CD4-positive, alpha-beta T cell treated with Interleukin-2 at 100 ng/mL for 4 hours (primary cell): ENCODE data around the gene RNF186.
"Not testable (repeated sequence)": the region's sequence is repeated elsewhere in the genome, so short reads cannot be mapped to it uniquely, and the experiment has no call there.

ENCODE experiments used
- DNase-seq: peaks from one replicate; pipeline ENCODE4 v3.0.0-alpha.2; 2020; ENCODE audit warnings: low spot score

RNF186 gene

DNA sequence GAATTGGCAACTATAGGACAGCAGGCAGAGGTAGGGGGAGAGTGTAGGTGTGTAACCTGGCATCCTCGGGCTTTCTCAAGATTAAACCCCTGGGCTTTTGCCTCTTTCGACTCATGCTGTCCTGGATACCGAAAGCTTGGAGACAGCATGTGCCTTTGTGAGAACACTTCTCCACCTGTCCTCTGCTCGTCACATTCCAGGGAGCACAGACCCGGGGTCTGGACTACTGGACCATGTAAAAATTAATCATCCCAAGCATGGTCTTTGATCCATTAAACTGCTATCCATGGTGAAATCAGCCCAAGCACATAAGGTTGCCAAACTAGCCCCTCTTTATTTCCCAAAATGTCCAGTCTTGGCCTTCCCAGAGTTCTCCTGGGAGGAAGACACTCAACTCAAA is 9.0 kb upstream of the RNF186 start:
- no peak for DNase-seq

DNA sequence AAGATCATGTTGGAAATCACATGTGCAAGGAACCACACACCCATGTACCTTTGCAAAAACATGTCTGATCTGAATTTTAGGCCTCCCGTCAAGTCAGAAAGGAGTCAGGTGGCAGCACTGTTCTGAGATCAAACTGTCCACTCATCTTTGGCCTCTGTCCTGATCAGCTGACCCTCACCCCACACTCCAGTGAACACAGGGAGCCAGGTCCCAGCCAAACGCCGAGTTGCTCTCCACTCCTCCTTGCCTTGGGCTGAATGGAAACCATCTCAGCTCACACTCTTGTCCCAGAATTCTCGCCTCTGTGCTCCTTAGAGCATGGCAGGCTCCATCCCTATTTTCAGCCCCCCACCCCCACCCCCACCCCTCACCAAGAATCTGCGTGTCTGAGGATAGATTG is 4.6 kb upstream of the RNF186 start:
- DNase-seq: no peak

DNA sequence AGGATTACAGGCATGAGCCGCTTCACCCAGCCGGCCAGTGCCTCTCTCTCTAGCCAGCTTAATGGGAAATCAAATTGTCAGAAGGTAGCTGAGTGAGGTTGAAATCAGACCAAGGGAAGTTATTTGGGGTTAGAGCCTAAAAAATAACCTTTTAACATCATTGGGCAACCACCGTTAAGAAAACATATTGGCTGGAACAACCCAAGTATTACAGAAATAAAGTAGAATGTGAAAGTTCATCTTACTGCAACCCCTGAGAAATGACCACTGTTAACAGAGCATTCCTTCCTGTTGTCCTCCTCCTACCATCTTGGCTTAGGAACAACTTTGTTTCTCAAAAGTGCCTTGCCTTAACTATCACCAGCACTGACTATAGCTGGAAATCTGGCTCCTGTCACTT is 3.2 kb upstream of the RNF186 start:
- DNase-seq: no peak

DNA sequence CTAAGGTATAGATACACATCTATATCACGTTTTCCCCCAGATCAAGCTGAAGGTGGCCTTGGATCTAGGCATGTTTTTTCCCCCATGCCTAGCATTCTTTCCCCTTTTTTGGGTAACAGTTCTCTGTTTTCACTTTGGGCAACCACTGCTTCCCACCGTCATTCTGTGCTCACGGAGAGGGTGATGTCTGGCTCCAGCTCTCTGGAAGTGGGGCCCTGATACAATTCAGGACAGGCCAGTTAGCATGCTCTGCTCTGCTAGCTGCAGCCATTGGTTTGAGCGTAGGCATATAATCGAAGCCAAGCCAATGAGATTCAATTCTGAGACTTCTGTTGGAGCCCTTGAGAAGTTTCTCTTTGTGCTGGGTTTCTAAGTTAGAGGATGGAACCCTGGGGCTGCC is 2.1 kb upstream of the RNF186 start:
- DNase-seq: no peak

DNA sequence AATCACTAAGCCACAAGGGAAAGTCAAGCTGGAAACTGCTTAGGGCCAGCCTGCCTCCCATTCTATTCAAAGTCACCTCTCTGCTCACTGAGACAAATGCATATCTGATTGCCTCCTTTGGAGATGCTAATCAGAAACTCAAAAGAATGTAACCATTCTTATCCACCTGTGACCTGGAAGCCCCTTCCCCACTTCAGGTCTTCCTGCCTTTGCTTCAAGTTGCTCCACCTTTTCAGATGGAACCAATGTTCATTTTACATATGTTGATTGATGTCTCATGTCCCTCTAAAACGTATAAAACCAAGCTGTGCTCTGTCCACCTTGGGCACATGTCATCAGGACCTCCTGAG is 1.6 kb upstream of the RNF186 start:
- DNase-seq: not testable (repeated sequence)

DNA sequence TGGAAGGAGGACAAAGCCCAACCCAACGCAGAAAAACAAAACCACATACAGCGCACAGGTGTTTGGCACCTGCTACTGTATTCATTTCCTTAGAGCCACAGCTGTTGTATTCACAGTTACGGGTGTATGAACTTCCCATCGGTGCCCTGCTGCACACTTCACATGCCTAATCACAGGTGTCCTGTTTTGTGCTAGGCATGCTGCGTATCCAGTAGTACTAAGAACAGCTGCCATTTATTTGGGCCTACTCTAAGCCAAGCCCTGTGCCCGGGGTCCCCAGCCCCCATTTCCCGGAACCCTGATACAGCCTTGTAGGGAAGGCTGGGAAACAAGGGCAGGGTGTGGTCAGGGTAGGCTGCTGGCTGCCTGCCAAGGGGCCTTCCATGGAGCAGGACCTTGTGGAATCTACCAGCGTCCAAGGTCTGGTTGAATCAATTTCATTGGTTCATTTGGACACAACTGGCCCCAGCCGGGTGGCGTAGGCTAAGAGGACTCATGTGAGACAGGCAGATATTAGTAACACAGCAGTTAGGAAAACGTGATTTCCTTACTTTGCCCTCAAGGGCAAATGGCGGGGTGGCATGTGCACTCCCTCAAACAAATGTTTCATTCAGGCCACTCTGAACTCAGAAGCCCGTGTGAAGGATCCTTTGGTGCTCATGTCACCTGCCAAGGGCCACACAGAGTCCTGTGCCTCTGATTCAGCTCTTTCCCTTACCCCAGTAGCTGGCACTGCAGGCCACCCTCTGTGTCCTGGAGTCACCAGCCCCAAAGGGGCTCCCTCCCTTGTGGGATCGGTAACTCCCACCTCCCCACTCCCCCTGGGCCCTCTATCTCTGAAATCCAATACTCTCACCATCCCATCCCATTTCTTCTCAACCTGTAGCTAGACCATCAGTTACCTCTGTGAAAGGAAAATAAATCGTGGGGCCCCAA is 986 bp upstream of the RNF186 start:
- DNase-seq: no peak

DNA sequence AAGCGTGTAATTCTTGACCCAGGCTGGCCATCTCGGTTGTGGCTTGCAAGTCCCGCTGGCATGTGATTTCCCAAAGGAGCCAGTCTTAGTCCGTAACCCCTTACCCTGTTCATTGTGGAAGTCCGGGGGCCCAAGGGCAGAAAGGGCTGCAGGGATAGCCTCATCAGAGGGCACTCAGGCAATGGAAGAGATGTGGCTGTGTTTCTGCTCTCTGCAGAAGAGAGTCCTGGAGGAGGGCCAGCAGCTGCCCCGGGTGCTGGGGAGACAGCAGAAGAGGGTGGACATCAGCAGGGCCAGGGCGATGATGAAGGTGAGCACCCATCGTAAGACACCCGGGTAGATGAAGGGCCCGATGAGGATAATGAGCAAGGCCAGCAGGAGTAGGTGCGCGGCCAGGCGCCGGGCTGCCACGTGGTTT is 830 bp downstream of the RNF186 start:
- no peak for DNase-seq

DNA sequence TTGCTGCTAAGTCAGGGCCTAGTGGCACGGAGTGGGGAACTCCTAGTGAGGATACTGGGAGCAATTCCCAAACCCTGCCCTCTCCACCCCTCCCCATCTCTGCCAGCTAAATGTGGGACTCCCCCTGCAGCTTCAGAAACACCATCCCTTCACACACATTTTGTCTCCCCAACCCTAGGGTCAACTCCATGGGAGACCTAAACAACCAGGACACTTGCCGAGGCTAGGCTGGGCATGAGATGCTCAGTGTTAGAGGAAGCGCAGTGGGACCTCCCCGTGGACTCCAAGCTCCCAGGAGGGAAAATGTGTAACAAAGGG is 1.5 kb downstream of the RNF186 start:
- no peak for DNase-seq

DNA sequence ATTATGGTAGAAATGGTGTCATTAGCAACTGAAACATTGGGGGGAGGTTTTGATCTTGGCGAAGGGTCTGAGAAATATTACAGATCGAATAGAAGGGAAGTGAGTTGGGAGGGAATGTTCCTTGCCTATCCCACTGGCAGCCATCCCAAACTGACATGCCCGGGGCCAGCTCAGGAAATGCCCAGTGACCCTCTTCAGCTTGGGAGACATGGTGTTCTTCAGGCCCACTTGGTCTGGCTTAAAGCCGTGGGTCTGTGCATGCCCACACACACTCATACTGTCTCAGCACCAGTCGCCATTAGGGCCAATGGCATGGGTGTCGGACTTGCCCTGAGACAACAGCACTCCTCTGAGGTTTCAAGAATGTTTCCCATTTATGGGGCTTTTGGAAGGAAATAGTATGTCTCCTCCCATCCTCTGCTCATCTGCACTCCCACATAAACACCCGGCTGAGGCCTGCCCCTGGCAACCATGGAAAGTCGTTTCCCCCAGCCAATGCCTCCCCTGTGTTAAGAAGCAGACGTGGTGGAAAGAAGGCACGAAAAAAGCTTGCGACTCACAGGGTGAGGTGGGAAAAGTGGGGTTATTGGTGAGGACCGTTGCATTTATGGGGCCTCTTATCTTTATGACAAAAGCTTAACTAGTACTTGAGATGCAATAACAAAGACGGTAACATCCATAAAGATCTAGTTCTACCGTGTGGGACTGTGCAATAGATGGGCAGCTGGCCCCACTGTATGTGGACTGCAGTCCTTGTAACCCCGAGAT is 2.0 kb downstream of the RNF186 start:
- no peak for DNase-seq

DNA sequence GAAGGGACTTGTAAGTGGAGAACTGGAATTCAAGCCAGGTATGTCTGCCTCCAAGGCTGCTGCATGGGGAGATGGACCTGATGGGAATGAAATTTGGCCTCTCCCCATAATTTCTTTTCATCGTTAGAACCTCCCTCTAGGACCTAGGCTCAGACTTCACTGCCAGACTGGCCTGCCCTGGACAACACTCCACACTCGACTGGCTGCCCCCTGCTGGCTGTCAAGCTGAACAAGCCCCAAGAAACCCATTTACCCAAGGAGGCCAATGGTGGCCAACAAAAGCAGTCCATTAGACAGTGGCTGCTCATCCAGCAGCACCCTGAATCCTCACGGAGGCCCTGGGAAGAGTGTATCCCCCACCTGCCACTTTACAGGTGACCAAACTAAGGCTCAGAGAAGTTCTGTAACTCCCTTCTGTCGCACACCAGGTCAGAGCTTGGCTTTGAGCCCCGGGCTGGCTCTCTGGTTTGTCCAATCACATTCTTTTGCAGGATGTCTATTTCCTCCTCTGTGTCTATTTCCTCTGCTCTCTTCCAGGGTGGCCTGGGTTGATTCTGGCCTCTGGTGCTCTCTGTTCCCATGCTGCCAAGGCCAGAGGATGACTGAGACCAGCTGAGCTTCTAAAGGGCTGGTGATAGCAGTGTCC is 3.8 kb downstream of the RNF186 start:
- peak; percentile 49 for DNase-seq

DNA sequence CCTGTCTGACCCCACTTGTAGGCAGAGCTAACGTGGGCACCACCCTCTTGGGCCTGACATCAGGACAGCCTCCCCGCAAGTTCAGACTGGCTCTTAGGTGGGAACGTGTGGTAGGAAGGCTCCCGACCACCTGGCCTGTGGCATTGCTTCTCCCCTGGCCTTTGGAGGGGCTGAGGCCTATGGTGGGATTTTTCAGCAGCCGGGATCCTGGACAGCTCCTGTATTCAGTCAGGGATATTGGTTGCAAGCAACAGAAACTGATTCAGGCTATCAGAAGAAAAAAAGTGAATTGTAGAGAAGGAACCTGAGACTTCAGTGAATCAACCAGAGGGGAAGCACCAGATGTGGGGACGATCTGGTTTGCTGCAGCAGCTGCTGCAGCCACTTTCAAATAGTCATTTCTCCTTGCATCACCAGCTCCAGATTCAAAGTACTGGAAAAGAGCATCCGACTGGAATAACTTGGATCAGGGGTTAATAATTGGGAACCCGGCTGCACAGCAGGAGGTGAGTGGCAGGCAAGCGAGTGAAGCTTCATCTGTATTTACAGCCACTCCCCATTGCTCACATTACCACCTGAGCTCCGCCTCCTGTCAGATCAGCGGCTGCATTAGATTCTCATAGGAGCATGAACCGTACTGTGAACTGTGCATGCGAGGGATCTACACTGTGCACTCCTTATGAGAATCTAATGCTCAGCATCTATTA is 5.9 kb downstream of the RNF186 start:
- DNase-seq: no peak

DNA sequence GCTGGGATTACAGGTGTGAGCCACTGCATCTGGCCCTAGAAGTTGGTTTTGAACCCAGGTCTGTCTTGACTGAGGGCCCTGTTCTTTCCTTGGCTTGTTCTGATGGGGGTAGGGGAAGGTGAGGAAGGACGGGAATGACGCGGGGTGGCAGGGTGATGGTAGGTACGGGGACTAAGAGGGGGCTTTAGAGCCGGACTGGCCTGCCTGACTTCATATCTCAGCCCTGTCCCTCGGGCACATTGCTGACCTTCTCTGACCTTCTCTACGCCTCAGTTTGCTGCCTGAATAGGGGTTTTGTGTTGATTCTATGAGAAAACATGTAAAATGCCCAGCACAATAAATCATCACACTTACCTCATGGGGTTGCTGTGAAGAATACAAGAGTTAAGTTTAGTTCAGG is 6.7 kb downstream of the RNF186 start:
- no peak for DNase-seq

DNA sequence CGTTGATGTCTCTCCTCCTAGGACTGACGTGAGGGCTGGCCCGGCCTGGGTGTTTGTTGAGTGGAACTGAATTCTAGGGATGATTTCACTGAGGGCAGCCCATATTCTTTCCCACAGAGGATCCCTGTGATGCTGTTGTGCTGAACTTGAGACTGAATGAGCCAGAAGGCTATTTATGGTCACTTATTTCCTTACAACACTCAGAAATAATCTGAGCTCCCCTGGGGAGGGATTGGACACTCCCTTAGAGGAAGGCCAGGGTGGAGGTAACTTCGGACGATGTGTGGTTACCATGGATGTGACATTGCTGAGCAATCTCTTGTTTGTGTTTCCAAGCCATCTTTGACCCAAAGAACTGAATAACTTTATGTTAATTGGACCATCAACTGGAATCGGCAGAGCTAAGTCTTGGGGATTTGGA is 10.2 kb downstream of the RNF186 start:
- no peak for DNase-seq

DNA sequence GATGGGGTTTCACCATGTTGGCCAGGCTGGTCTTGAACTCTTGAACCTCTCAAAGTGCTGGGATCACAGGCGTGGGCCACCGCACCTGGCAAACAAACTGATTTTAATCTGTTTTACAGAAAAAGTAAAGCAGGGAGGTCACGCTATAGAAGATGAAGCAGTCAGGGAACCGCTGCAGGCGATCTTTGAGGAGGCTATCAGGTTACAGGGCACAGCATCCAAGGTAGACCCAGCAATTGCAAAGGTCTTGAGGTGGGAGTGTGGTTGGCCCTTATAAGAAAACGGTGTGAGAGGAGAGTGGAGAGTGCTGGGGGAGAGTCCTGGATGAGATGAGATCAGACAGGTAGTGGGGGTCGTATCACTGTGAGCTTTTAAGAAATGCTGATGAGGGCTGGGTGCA is 12.8 kb downstream of the RNF186 start:
- DNase-seq: no peak

DNA sequence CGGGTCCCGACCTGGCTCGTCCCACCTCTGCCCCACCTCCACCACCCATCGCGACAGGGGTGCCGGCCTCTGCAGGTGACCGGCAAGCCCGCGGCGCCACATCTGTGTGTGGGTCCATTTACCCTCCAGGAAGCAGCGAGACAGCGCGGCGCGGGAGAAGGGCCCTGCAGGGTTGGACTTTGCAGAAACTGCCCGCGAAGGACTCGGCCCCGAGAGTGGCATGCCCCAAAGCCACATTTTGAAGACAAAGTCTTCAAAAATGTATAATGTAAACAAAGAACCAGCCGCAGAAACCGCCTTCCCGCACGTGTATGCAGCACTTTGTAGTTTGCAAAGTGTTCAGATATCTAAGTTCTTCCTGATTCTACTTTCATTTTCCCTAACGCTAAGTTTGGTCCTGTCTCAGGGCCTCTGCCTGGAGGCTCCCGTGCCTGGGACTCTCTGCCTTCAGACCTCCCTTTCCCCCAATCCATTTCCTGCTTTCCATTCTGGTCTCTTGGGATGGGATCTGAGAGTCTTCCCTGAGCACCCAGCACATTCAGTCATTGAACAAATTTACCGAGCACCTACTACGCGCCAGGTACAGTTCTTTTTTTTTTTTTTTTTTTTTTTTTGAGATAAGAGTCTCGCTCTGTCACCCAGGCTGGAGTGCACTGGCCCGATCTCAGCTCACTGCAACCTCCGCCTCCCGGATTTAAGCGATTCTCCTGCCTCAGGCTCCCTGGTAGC is 14.8 kb downstream of the RNF186 start:
- peak; percentile 38 for DNase-seq

DNA sequence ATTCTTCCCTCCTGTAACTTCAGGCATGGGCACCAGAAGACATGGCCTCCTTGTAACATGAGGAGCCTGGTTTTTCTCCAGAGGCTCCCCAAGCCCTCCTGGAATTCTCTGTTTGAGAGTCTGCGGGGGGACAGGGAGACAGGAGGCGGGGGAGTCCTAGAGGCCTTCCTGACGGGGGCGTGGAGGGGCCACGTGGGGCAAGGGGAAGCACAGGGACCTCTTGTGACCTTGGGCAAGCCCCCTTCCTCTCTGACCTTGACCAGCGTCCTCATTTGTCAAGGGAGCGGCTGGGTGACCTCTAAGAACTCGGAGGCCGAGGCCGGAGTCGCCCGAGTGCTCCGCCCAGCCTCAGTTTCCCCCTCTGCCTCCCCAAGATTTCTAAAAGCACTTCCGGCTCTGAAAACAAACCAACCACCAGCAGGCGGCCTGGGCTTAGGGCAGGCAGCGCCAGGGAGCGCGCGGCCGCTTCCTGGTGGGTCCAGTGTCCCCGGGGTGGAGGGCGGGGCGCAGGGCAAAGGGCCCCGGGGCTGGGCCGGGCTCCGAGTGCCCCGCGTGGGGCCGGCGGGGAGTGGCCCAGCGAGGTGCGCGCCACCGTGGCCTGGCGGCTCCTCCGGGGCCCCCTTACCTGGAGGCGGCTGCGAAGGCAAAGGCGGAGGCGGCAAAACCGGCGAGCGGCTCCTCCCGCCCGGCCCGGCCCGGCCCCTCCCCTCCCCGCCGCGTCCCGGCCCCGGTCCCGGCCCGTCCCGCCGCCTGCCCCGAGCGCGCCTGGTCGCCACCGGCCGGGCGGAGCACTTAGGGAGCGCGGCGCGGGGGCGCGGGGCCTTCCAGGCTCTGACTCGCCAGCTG is 15.6 kb downstream of the RNF186 start, which contains the start of gene TMCO4:
Gene TMCO4, minus strand, starts transcription at position 687 of the 846 bp plus-strand sequence. CDS start 19,158 bp downstream, outside the sequence.
- peak; percentile 54 for DNase-seq

DNA sequence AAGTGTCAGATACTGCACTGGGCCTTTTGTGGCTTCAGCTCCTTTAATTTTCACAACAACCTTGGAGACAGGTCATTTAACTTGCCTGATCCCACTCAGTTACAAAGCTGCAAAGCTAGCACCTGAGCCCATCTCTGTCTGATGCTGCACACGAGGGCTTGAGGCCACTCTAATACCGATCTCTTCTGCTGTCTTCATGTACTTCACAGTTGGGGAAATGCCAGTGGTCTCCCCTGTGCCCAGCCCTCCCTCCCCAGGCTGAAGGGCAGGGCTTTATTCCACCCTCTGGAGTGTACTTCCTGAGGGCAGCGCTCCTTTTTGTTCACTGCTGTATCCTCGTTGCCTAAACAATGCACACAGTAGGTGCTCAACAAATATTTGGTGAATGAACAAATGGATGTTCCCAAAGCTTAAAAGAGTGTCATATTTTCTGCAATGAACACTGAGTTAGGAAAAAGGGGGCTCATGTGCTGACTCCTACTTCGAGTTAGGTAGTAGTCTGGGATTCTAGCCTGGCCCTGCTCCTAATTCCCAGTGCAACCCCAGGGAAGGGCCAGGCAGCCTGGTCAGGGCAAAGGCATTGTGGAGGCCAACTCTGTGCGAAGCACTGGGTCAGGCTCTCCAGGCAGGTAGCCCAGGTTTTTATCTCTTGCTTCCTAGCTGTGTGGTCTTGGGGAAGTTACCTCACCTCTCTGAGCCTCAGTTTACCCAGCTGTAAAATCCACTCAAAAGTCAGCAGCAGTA is 16.4 kb downstream of the RNF186 start:
- no peak for DNase-seq

DNA sequence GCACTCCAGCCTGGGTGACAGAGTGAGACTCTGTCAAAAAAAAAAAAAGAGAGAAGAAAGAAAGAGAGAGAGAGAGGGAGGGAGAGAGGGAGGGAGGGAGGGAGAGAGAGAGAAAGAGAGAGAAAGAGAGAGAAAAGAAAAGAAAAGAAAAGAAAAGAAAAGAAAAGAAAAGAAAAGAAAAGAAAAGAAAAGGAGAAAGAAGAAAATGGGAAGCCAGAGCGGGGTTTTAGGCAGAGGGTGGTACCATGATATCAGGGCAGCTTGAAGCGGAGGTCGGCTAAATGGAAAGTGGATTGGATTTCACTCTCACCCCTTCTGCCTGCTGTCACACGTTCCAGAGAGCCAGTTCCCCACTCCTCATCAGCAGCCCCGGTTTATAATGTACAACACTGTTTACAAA is 17.3 kb downstream of the RNF186 start:
- no peak for DNase-seq

DNA sequence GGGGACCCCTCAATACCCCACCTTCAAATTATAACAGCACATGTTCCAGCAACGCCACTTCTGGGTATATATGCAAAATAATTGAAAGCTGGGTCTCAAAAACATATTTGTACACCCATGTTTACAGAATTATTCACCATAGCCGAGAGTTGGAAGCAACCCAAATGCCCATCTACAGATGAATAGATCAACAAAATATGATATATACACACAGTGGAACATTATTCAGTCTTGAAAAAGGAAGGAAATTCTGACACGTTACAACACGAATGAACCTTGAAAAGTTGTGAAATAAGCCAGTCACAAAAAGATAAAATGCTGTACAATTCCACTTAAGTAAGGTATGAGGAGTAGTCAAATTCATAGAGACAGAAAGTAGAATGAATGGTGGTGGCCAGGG is 20.5 kb downstream of the RNF186 start:
- DNase-seq: no peak
